ENCODE data around the gene CSHL1.
"Not testable (repeated sequence)": the region's sequence is repeated elsewhere in the genome, so short reads cannot be mapped to it uniquely, and the experiment has no call there.

Gene CSHL1

GRCh38 chr17:63939884-63940283 lies 28.8 kb upstream of the CSHL1 start:
- DNase-seq, result no peak

GRCh38 chr17:63939401-63939800 lies 28.3 kb upstream of the CSHL1 start:
- no peak for DNase-seq

DNA sequence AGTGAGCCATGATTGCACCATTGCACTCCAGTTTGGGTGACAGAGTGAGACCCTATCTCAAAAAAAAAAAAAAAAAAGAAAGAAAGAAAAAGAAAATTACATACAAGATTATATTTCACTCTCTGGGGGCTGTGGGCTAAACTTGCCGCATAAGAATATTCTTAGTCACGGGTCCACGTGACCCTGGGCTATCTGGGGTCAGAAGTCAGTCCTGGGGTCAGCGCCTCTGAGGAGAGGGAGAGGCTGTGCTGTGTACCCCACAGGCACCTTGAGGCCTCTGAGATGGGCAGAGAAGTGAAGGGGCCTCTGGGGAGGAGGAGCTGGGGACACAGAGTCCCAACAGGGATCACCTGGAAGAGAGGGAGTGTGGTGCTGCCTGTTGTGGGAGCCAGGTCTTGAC lies 26.9 kb upstream of the CSHL1 start:
- DNase-seq, result no peak

GRCh38 chr17:63937319-63937718 lies 26.3 kb upstream of the CSHL1 start:
- DNase-seq, result no peak

DNA sequence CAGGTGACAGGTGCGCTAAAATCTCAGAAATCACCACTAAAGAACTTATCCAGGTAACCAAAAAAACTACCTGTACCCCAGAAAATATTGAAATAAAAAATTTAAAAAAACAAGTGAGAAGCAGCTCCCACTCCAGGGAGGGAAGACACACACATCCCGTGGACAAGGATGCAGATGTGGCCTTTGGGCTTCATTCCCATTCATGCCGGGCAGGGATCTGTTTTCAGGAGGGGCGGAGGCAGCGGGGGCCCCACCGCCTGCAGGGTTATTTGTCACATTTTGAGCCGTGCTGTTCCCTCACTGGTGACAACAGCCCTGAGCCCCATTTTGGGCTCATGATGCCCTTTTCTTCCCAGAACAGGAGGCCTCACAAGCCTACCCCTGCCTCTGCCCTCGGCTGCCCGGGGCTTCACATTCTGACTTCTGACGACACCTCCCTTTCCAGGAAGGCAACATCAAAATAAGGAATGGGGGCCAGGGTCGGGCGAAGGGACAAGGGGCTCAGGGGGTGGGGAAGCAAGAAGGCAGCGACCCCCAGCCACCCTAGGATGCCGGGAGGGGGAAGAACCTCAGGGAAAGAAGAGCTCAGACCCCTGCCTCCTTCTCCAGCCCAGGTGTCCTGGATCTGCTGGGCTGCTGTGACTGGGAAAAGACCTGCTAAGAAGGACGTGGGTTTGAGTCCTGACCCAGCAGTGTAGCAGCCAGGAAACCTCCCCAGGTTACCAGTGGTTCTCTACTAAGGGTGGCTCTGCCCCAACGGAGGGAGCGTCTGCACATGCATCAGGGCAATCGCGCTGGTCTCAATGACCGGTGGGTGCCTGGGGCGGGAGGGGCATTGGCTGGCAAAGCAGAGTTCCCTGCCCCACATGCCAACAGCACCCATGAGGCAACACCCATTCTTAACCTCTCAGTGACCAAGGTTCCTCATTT lies 23.4 kb upstream of the CSHL1 start:
- no peak for DNase-seq

DNA sequence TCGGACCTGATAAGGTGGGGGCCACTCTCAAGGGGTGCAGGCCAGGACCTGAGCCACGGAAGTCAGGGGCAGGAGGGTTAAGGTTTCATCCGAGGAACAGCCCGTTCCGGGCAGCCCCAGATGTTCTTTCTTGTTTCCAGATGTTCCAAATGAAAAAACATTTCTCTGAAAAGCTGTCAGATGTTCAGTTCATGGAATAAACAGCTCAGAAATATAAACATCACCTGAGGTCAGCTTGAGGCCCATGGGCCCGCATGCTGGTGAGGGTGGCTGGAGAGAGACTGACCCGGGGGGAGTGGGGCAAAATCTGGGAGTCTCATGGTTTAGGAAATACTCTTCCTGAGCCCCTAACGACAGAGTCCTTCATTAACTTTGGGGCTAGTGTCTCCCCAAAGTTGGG lies 22.5 kb upstream of the CSHL1 start:
- DNase-seq, result no peak

- DNase-seq, result no peak
These were observed 21.7 kb upstream of the CSHL1 start for GRCh38 chr17:63932721-63933120.

DNA sequence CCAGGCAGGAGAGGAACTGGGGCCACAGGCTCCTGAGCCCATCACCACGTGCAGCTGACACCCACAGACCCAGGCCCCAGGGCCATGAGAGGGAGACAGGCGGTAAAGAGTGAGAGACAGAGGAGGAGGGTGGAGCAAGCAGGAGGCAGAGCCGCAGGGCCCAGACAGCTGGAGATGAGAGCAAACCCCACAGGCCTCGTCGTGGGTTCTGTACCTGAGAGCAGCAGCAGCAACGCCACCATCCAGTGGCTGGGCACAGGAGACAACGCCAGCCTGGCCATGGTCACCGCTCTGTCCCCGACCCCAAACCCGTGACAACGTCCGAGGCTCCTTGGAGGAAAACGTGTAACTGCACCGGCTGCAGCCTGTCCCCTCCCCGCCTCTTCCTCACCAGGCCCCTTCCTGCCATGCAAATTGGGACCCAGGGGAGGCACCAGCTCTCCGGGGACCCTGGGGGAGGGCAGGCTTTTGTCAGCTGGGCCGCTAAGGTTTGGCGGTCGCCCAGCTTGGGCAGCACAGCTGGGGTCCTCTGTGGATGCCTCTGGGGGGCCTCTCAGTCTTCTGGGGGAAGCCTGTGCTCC lies 21.0 kb upstream of the CSHL1 start, which contains the start of gene CD79B:
Gene CD79B (minus strand): TSS at position 351 of the 581 bp plus-strand sequence. CDS start 70 bp downstream, at position 281.
- no peak for DNase-seq

DNA sequence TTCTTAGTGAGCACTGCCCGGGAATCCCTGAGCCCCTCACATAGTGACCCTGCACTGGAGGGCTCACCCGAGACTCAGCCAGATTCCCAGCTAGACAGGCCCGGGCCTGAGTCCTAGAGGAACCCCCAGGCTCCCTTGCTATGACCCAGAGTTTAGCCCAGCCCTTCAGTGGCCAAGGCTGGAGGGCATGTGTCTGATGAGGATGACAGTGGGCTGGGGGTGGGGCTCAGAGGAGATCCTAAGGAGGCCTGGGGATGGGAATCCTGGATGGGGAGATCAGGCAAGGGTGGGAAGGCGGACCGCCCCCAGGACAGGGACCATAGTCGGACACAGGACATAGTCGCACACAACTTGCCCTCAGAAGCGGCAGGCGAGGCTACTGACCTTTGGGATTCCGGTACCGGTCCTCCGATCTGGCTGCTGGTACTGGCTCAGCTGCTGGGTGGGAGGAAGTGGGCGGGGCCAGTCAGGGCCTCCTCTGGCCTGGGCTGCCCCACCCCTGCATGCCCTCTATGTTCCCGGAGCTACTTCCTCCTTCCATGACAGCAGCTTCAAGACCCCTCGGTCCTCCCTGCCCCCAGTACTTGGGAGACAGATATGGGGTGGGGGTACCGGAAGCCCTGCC lies 20.0 kb upstream of the CSHL1 start:
- DNase-seq, result no peak

GRCh38 chr17:63929860-63930766 lies 19.1 kb upstream of the CSHL1 start:
- DNase-seq, result no peak

DNA sequence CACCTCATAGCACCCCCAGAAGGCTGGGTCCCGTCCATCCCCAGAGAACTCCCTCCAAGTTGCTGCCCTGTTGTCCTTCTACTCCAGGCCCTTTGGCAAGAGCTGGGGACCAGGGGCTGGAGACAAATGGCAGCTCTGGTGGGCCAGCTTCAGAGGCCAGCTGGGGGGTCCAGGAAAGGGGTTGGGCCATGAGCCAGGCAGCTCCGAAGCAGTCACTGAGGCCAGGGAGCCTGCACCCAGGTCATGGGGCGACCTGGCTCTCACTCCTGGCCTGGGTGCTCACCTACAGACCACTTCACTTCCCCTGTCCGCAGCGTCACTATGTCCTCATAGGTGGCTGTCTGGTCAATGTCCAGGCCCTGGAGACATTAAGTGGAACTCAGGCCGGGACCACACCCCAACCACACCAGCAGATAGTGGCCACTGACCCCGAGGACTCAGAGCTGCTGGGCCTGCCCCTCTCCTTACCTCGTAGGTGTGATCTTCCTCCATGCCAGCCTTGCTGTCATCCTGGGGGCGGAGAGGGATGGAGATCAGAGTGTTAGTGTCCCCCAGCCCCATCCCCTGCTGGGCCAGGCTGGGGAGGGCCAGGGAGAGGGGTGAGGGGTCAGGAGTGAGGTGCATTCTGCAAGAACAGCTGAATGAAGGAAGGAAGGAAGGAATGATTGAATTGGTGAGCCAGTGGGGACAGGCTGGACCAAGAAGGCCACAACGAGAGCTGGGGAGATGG lies 18.1 kb upstream of the CSHL1 start:
- DNase-seq, result no peak

DNA sequence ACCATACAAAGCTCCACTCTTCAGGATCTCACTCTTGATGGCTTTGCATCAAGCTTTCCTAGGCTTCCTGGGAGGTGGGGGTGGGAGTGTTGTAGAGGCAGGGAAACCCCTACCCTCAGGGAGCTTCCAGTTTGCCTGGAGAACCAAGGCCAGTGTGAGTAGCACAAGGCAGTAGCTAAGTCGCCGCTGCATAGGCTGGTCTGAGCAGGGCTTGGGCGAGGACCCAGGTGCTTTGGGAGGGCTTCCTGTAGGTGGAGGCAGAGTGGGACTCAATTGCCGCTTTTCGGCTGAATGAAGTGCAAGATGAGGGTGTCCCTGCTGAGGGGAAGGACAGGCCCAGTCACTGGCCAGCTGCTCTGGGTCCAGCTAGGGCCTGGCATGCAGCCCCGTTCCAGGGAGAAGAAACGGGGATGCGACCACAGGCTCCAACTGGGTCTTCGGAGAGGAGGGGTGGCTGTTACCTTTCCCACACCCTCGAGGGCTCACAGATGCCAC lies 17.2 kb upstream of the CSHL1 start:
- DNase-seq, result no peak

DNA sequence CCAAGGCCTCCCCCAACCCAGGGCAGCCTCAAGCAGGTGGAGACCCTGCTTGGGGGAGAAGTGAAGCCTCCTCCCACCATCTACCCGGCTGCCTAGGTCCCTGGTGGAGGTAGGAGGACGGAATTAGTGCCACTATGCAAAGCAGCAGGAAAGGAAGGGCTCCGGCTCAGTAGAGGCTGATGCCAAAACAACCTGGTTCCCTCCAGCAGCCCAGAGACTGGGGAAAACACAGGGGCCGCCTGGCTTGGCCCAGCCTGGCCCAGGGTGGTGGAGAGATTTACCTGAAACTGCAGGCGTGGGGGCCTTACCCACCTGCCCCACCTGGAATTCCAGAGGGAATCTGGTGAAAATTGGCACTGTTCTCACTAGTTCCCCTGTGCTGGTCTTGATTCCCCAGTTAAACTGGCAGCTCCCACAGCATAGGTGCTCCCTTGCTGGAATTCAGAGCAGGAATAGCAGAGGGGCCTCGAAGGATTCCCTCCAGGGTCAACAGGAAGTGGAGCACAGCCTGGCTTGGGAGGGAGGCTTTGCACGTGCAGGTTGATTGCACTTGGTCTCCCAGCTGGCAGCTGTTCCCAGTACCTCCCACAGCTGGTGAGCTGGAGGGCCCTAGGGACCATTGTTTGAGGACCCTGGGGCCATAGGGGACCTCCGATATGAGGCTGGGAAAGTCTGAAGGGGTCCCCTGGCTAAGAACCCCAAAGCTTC lies 16.6 kb upstream of the CSHL1 start:
- DNase-seq, result no peak

DNA sequence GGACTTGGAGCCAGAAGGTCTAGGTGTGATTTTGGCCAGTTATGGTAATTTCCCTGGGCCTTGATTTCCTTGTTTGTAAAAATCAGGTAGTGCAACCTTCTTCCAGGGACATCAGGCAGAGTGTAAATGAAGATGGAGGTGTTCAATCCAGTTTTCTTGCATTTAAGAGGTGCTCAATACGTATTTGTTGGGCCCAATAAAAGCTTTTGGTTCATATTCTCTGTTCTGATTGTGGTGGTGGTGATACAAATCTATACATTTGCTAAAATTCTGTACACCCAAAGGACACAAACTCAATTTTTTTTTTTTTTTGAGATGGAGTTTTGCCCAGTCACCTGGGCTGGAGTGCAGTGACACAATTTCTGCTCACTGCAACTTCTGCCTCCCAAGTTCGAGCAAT lies 15.1 kb upstream of the CSHL1 start:
- no peak for DNase-seq

DNA sequence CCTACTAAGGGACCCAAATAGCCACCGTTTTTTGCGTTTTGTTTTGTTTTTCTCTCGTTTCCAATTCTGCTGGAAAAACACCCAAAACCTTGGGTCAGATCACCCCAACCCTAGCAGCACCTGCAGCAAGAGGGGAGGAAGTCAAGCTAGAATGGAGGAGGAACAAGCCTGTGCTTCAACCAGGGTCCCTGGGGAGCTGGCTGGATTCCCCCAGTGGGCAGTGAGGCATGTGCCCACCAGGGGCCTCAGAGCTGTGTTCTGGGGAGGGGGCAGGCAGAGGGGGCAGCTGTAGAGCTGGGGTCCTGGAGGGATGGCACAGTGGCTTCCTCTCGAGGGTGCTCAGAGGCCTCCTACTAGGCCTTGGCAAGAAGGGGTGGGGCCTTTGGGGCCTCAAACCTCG lies 14.6 kb upstream of the CSHL1 start:
- DNase-seq, result no peak

- not testable (repeated sequence) for DNase-seq
These were observed 11.3 kb upstream of the CSHL1 start for GRCh38 chr17:63922402-63922801.

DNA sequence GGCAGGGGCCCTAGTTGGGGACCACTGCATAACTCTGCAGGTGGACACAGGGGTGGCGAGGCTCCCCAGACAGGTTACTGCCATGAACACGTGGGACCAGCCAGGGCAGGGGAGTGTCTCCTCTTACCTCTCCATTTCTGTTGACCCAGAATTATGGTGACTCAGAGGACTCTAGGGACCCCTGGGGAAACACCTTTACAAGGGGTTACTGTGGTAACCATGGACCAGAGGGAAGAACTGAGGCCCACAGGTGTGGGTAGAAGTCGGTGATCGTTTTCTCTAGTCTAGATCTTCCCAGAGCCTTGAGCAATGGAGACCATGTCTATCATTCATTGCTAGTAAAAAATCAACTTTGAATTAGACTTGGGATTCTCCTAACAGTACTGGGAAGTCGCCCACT lies 9.7 kb upstream of the CSHL1 start:
- DNase-seq, result not testable (repeated sequence)

GRCh38 chr17:63920050-63920449 lies 9.0 kb upstream of the CSHL1 start:
- not testable (repeated sequence) for DNase-seq

- DNase-seq, result no peak
These were observed 8.3 kb upstream of the CSHL1 start for GRCh38 chr17:63919311-63919723.

DNA sequence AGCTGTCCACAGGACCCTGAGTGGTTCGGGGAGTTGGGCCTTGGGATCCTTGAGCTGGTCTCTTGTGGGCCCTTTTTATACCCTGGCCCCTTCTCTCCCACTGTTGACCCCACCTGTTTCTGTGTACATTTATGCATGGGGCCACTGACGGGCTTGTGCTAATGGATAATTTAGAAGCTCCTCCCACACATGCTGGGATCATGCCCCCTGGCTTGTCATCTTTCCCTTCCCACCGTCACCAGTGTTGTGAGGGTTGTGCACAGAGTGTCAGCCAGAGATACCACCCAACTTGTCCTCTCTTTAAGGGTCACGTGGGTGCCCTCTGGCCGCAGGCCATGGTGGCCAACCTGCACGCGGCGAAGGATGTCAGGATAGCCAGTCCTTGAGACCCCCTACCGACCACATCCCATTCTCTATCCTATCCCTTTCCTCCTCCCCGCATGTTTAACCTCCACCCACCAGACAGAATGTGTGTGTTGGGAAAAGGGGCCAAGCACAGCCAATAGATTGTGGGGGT lies 7.8 kb upstream of the CSHL1 start, which contains the start of gene GH1:
Gene GH1 (minus strand): TSS at position 51 of the 517 bp plus-strand sequence. CDS start 63 bp downstream, outside the sequence.
- DNase-seq, result not testable (repeated sequence)

GRCh38 chr17:63918305-63918704 lies 7.2 kb upstream of the CSHL1 start:
- no peak for DNase-seq
